ENCODE measurements around the gene LMAN2L.

Gene LMAN2L

GRCh38 chr2:96767135-96767871, 27.4 kb upstream of the LMAN2L start:
- Histone ChIP-seq H3K27me3 (ENCODE audit: insufficient read depth, poor library complexity, severe bottlenecking) (no peaks in the 10 kb centered on the region), H3K4me1 (ENCODE audit: insufficient read depth, poor library complexity, severe bottlenecking) (peaks cover 14% of the 10 kb centered on the region), H3K4me3 (ENCODE audit: severe bottlenecking) (no peak overlapping the region), H3K9me3 (ENCODE audit: severe bottlenecking) (no peaks in the 10 kb centered on the region), H3K36me3 (ENCODE audit: low read depth) (no peaks in the 10 kb centered on the region), H3K27ac (ENCODE audit: poor library complexity, severe bottlenecking) (no peak overlapping the region)
- ATAC-seq (ENCODE audit: low read depth) (no peak), DNase-seq (ENCODE audit: low spot score) (no peak)
- TF ChIP-seq CTCF (IDR thresholded peaks at IDR 0.05; ENCODE audit: poor library complexity, severe bottlenecking): no peak

- Histone ChIP-seq H3K27ac (ENCODE audit: poor library complexity, severe bottlenecking) (no peak overlapping the region), H3K9me3 (ENCODE audit: severe bottlenecking) (no peaks in the 10 kb centered on the region), H3K4me3 (ENCODE audit: severe bottlenecking) (peak overlapping the region; percentile 87), H3K36me3 (ENCODE audit: low read depth) (no peaks in the 10 kb centered on the region), H3K27me3 (ENCODE audit: insufficient read depth, poor library complexity, severe bottlenecking) (no peaks in the 10 kb centered on the region), H3K4me1 (ENCODE audit: insufficient read depth, poor library complexity, severe bottlenecking) (peaks cover 25% of the 10 kb centered on the region)
- no peak for DNase-seq (ENCODE audit: low spot score)
- ATAC-seq (ENCODE audit: low read depth): 0 out of 3 replicates have a peak, but pooled peaks have one; percentile 2
- TF ChIP-seq CTCF (IDR thresholded peaks at IDR 0.05; ENCODE audit: poor library complexity, severe bottlenecking): no peak
Measured at GRCh38 chr2:96764253-96764637, 24.4 kb upstream of the LMAN2L start.

- Histone ChIP-seq H3K27ac (ENCODE audit: poor library complexity, severe bottlenecking) (no peak overlapping the region), H3K4me1 (ENCODE audit: insufficient read depth, poor library complexity, severe bottlenecking) (peaks cover 25% of the 10 kb centered on the region), H3K9me3 (ENCODE audit: severe bottlenecking) (no peaks in the 10 kb centered on the region), H3K27me3 (ENCODE audit: insufficient read depth, poor library complexity, severe bottlenecking) (no peaks in the 10 kb centered on the region), H3K36me3 (ENCODE audit: low read depth) (no peaks in the 10 kb centered on the region), H3K4me3 (ENCODE audit: severe bottlenecking) (peak overlapping the region; percentile 87)
- no peak for DNase-seq (ENCODE audit: low spot score)
- TF ChIP-seq CTCF (IDR thresholded peaks at IDR 0.05; ENCODE audit: poor library complexity, severe bottlenecking): peak; percentile 50
- ATAC-seq (ENCODE audit: low read depth): 0 out of 3 replicates have a peak, but pooled peaks have one; percentile 1
Measured at GRCh38 chr2:96763511-96764252, 23.8 kb upstream of the LMAN2L start.

GRCh38 chr2:96762529-96763311, 22.9 kb upstream of the LMAN2L start:
- Histone ChIP-seq H3K27ac (ENCODE audit: poor library complexity, severe bottlenecking) (no peak overlapping the region), H3K9me3 (ENCODE audit: severe bottlenecking) (no peaks in the 10 kb centered on the region), H3K4me1 (ENCODE audit: insufficient read depth, poor library complexity, severe bottlenecking) (peaks cover 18% of the 10 kb centered on the region), H3K27me3 (ENCODE audit: insufficient read depth, poor library complexity, severe bottlenecking) (no peaks in the 10 kb centered on the region), H3K4me3 (ENCODE audit: severe bottlenecking) (peak overlapping the region; percentile 87), H3K36me3 (ENCODE audit: low read depth) (no peaks in the 10 kb centered on the region)
- no peak for TF ChIP-seq CTCF (IDR thresholded peaks at IDR 0.05; ENCODE audit: poor library complexity, severe bottlenecking)
- peak; percentile 16 for ATAC-seq (ENCODE audit: low read depth)
- DNase-seq (ENCODE audit: low spot score): no peak

Data from RWPE2 (cell line).